Neural progenitor cell (in vitro differentiated cells): Measurements from ENCODE around the gene MIPEP.

Experiments
- CTCF ChIP-seq: fragments of 200-600 bp; sonication (generic); IDR thresholded peaks from 2 replicates; pipeline ENCODE4 v1.5.1; 2017; ENCODE audit warnings: antibody characterized with exemption, mild to moderate bottlenecking
- EZH2 ChIP-seq: fragments of 200-600 bp; sonication (generic); IDR thresholded peaks from 2 replicates; pipeline ENCODE4 v1.6.1; 2017; ENCODE audit warnings: antibody characterized with exemption, mild to moderate bottlenecking, moderate library complexity
- EZH2phosphoT487 ChIP-seq: fragments of 200-600 bp; sonication (generic); IDR thresholded peaks from 2 replicates; pipeline ENCODE4 v1.6.1; 2017; ENCODE audit warnings: antibody characterized with exemption

- no peak for TF ChIP-seq CTCF
- no peak for TF ChIP-seq EZH2
- TF ChIP-seq EZH2phosphoT487: no peak
Observed at GRCh38 chr13:23724196-23724970, 164.8 kb downstream of the MIPEP start.
